Measurements from ENCODE around the gene IGSF22. TPM values are rescaled to one million over a fixed set of nuclear protein-coding genes. Genes with fewer than 3 reads are reported as not detected.

The IGSF22 gene
- total RNA-seq, 3 donors from 2014 or later = 0.16 to 0.60 (median 0.53) TPM

GRCh38 chr11:18713646-18714442 lies 12.1 kb downstream of the IGSF22 start:
- no peak for ATAC-seq
- peaks cover 2% of the 10 kb centered on the region for H3K27me3 Mint-ChIP-seq (ENCODE audit: low read depth)
- no peak for DNase-seq
- H3K9me3 Mint-ChIP-seq = no peaks in the 10 kb centered on the region
- H3K4me3 Mint-ChIP-seq = no peak overlapping the region
- H3K4me1 Mint-ChIP-seq (ENCODE audit: low read depth) = no peaks in the 10 kb centered on the region
- H3K36me3 Mint-ChIP-seq (ENCODE audit: insufficient read depth) = no peaks in the 10 kb centered on the region

- ATAC-seq = no peak
- no peak for DNase-seq
- Mint-ChIP-seq H3K4me3 (no peak overlapping the region), H3K9me3 (no peaks in the 10 kb centered on the region), H3K27me3 (ENCODE audit: low read depth) (no peaks in the 10 kb centered on the region), H3K36me3 (ENCODE audit: insufficient read depth) (no peaks in the 10 kb centered on the region), H3K4me1 (ENCODE audit: low read depth) (peaks cover 15% of the 10 kb centered on the region)
Observed at GRCh38 chr11:18710545-18710944, 15.4 kb downstream of the IGSF22 start.

- Mint-ChIP-seq H3K27me3 (ENCODE audit: low read depth) (peaks cover 3% of the 10 kb centered on the region), H3K36me3 (ENCODE audit: insufficient read depth) (no peaks in the 10 kb centered on the region), H3K4me3 (no peak overlapping the region), H3K4me1 (ENCODE audit: low read depth) (peaks cover 25% of the 10 kb centered on the region), H3K9me3 (no peaks in the 10 kb centered on the region)
- DNase-seq = no peak
- no peak for ATAC-seq
Observed at GRCh38 chr11:18709414-18709813, 16.6 kb downstream of the IGSF22 start.

- DNase-seq (no peak), ATAC-seq (no peak)
- no peaks in the 10 kb centered on the region for H3K9me3 Mint-ChIP-seq
- H3K27me3 Mint-ChIP-seq (ENCODE audit: low read depth) = peaks cover 3% of the 10 kb centered on the region
- no peaks in the 10 kb centered on the region for H3K36me3 Mint-ChIP-seq (ENCODE audit: insufficient read depth)
- H3K4me1 Mint-ChIP-seq (ENCODE audit: low read depth) = peaks cover 25% of the 10 kb centered on the region
- peak overlapping the region; percentile 63 for H3K4me3 Mint-ChIP-seq
Observed at GRCh38 chr11:18707811-18708340, 18.1 kb downstream of the IGSF22 start.

GRCh38 chr11:18706330-18707243 lies 19.4 kb downstream of the IGSF22 start:
- H3K4me3 Mint-ChIP-seq = peak overlapping the region; percentile 92
- H3K4me1 Mint-ChIP-seq (ENCODE audit: low read depth) = peaks cover 25% of the 10 kb centered on the region
- no peaks in the 10 kb centered on the region for H3K36me3 Mint-ChIP-seq (ENCODE audit: insufficient read depth)
- ATAC-seq = peak; percentile 68 to 74
- peak; percentile 45 for DNase-seq
- no peaks in the 10 kb centered on the region for H3K9me3 Mint-ChIP-seq
- H3K27me3 Mint-ChIP-seq (ENCODE audit: low read depth) = peaks cover 3% of the 10 kb centered on the region

- Mint-ChIP-seq H3K27me3 (ENCODE audit: low read depth) (peaks cover 4% of the 10 kb centered on the region), H3K4me1 (ENCODE audit: low read depth) (peaks cover 25% of the 10 kb centered on the region), H3K4me3 (peak overlapping the region; percentile 58), H3K9me3 (no peaks in the 10 kb centered on the region), H3K36me3 (ENCODE audit: insufficient read depth) (no peaks in the 10 kb centered on the region)
- ATAC-seq = peak; percentile 51 to 60
- no peak for DNase-seq
Observed at GRCh38 chr11:18705651-18706281, 20.2 kb downstream of the IGSF22 start.

GRCh38 chr11:18704698-18705097 lies 21.3 kb downstream of the IGSF22 start:
- Mint-ChIP-seq H3K4me1 (ENCODE audit: low read depth) (peaks cover 31% of the 10 kb centered on the region), H3K36me3 (ENCODE audit: insufficient read depth) (no peaks in the 10 kb centered on the region), H3K4me3 (peak overlapping the region; percentile 58), H3K27me3 (ENCODE audit: low read depth) (peaks cover 4% of the 10 kb centered on the region), H3K9me3 (no peaks in the 10 kb centered on the region)
- DNase-seq (no peak), ATAC-seq (no peak)

GRCh38 chr11:18704045-18704645 lies 21.8 kb downstream of the IGSF22 start:
- no peak overlapping the region for H3K4me3 Mint-ChIP-seq
- no peak for DNase-seq

GRCh38 chr11:18703001-18703763 lies 22.8 kb downstream of the IGSF22 start:
- Mint-ChIP-seq H3K27me3 (ENCODE audit: low read depth) (peaks cover 4% of the 10 kb centered on the region), H3K36me3 (ENCODE audit: insufficient read depth) (no peaks in the 10 kb centered on the region), H3K9me3 (no peaks in the 10 kb centered on the region), H3K4me3 (no peak overlapping the region), H3K4me1 (ENCODE audit: low read depth) (peaks cover 40% of the 10 kb centered on the region)
- DNase-seq (no peak), ATAC-seq (no peak)

More at GRCh38 chr11:18704045-18704645, 21.8 kb downstream of the IGSF22 start:
- ATAC-seq = no peak
- H3K27me3 Mint-ChIP-seq (ENCODE audit: low read depth) = peaks cover 4% of the 10 kb centered on the region
- H3K9me3 Mint-ChIP-seq = no peaks in the 10 kb centered on the region
- no peaks in the 10 kb centered on the region for H3K36me3 Mint-ChIP-seq (ENCODE audit: insufficient read depth)
- H3K4me1 Mint-ChIP-seq (ENCODE audit: low read depth) = peaks cover 37% of the 10 kb centered on the region

- Mint-ChIP-seq H3K9me3 (no peaks in the 10 kb centered on the region), H3K4me3 (no peak overlapping the region), H3K27me3 (ENCODE audit: low read depth) (peaks cover 4% of the 10 kb centered on the region)
Observed at GRCh38 chr11:18701614-18702216, 24.3 kb downstream of the IGSF22 start.

GRCh38 chr11:18700872-18701271 lies 25.1 kb downstream of the IGSF22 start:
- ATAC-seq (no peak), DNase-seq (no peak)
- no peaks in the 10 kb centered on the region for H3K36me3 Mint-ChIP-seq (ENCODE audit: insufficient read depth)
- peaks cover 31% of the 10 kb centered on the region for H3K4me1 Mint-ChIP-seq (ENCODE audit: low read depth)
- no peak overlapping the region for H3K4me3 Mint-ChIP-seq
- H3K9me3 Mint-ChIP-seq = no peaks in the 10 kb centered on the region
- peaks cover 4% of the 10 kb centered on the region for H3K27me3 Mint-ChIP-seq (ENCODE audit: low read depth)

More at GRCh38 chr11:18701614-18702216, 24.3 kb downstream of the IGSF22 start:
- no peak for ATAC-seq
- no peak for DNase-seq
- Mint-ChIP-seq H3K36me3 (ENCODE audit: insufficient read depth) (no peaks in the 10 kb centered on the region), H3K4me1 (ENCODE audit: low read depth) (peaks cover 36% of the 10 kb centered on the region)

- Mint-ChIP-seq H3K36me3 (ENCODE audit: insufficient read depth) (no peaks in the 10 kb centered on the region), H3K4me3 (peak overlapping the region; percentile 82), H3K4me1 (ENCODE audit: low read depth) (peaks cover 27% of the 10 kb centered on the region), H3K27me3 (ENCODE audit: low read depth) (peaks cover 4% of the 10 kb centered on the region), H3K9me3 (no peaks in the 10 kb centered on the region)
- ATAC-seq (no peak), DNase-seq (no peak)
Observed at GRCh38 chr11:18700375-18700774, 25.6 kb downstream of the IGSF22 start.

GRCh38 chr11:18699848-18700261 lies 26.1 kb downstream of the IGSF22 start:
- peak overlapping the region; percentile 82 for H3K4me3 Mint-ChIP-seq

More at GRCh38 chr11:18699848-18700261, 26.1 kb downstream of the IGSF22 start:
- H3K4me1 Mint-ChIP-seq (ENCODE audit: low read depth) = peaks cover 21% of the 10 kb centered on the region
- ATAC-seq (no peak), DNase-seq (no peak)
- H3K36me3 Mint-ChIP-seq (ENCODE audit: insufficient read depth) = no peaks in the 10 kb centered on the region
- peaks cover 2% of the 10 kb centered on the region for H3K27me3 Mint-ChIP-seq (ENCODE audit: low read depth)
- H3K9me3 Mint-ChIP-seq = no peaks in the 10 kb centered on the region
